NCI-H2107 treated with DMSO at 0.1 percent for 48 hours (cell line): ENCODE measurements around the gene ZNF25.
"Not testable (repeated sequence)": the region's sequence is repeated elsewhere in the genome, so short reads cannot be mapped to it uniquely, and the experiment has no call there.

Source experiments
- DNase-seq: peaks from one replicate; lab custom pipeline; 2025; ENCODE audit not compliant: unreplicated experiment; lab: John Stamatoyannopoulos, UW

The ZNF25 gene

DNA sequence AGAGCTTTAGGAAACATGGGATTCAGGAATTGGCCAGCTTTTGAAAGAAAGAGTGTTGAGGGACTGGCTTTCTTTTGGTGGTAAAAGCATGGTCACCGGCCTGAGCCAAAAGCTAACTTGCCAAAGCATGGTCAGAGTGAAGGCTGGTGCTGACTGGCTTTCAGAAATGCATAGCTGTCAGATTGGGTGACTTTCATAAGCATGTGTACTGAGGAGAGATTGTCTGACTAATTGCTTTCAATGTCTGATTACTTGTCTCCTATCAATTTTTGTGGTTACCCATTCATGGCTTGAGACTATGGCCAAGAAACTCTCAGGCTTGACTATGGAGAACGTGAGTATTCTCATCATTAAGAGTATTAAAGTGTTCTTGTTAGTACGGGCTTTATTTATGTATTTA lies 28.2 kb downstream of the ZNF25 start:
- DNase-seq, result no peak

DNA sequence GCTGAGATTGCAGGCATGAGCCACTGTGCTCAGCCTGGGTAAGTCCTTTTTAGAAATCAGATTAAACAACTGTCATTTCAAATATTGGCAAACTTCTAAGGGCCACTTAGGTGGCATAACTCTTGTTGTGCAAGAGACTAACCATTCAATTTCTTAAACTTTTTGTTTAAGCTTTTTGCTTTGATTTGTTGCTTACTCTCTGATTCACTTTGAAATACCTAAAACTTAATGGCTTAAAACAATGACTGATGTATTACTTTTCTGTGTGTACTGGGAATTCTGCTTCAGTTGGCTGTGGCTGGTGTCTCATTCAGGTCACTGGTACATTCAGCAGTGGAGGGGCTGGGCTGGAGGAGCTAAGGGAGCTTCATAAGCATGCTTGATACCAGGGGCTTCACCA lies 28.9 kb downstream of the ZNF25 start:
- no peak for DNase-seq

DNA sequence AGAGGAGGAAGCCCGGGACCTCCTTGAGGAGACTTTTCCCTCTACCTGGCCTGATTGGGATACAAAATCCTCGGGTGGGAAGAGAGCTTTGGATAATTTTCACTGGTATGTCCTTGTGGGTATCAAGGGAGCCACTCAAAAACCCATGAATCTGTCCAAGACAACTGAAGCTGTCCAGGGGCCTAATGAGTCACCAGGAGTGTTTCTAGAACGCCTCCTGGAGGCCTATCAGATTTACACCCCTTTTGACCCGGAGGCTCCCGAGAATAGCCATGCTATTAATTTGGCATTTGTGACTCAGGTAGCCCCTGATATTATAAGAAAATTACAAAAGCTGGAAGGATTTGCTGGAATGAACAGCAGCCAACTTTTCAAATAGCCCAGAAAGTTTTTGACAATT lies 38.6 kb downstream of the ZNF25 start:
- DNase-seq, result no peak

DNA sequence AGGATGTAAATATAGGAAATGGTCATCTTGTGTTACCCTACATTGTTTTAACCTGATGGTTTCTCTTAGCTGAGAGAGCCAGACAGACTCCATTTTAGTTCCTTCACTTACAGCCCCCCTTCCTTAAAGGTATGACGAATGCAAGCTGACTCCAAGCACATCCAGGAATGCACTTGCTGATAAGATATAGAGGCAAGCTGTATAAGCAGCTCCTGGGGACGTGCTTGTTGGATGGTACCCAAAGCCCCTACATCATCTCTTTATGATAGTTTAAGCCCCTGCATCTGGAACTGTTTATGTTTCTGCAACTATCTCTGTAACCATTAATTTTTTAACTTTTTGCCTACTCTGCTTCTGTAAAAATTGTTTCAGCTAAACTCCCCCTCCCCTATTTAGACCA lies 41.7 kb downstream of the ZNF25 start:
- no peak for DNase-seq

DNA sequence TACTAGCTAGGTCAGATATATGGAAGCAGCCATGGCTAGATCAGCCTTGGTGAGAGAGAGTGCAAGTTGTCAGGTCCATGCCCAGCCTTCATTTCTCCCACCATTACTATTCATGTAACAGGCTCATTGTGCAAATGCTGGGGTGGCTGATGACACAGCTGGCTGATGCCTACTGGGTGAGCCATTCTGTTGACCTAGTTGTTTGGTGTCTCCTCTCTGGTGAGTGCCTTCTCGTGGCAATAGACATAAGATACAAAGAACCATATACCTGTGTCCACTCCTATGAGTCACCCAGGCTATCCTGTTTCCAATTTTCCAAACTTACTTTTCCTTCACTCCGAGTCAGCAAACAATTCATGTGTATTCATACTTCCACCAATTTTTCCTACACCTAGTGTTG lies 46.0 kb downstream of the ZNF25 start:
- DNase-seq, result no peak

DNA sequence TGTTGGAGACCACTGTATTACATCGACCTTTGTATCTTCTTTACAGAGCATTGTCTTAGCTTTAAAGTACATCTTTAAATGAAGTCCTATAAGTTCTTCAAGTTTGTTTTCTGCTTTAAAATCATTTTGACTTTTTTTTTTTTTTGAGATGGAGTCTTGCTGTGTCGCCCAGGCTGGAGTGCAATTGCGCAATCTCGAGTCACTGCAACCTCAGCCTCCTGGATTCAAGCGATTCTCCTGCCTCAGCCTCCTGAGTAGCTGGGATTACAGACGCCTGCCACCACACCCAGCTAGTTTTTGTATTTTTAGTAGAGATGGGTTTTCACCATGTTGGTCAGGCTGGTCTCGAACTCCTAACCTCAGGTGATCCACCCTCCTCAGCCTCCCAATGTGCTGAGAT lies 68.3 kb downstream of the ZNF25 start:
- not testable (repeated sequence) for DNase-seq

DNA sequence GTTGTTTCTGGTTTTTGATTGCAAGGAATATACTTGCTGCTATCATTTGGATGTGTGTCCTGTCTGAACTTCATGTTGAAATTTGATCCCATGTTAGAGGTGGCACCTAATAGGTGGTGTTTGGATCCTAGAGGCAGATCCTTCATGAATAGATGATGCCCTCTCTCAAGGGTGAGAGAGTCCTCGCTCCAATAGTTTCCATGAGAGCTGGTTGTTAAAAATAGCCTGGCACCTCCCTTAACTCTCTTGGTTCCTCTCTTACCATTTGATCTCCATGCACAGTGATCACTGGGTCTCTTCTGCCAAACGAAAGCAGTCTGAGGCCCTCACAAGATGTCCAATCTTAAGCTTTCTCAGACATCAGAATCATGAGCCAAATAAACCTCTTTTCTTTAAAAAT lies 70.1 kb downstream of the ZNF25 start:
- no peak for DNase-seq
